Peyer's patch (tissue), 4 donors: ENCODE data around the gene SH3TC2.

Source experiments
- POLR2A ChIP-seq, 2 donors: fragments of 450-650 bp; IDR thresholded peaks; one replicate each; pipeline ENCODE4 v1.5.1; 2017; ENCODE audit warnings: antibody characterized with exemption in 2 of 2, mild to moderate bottlenecking in 2 of 2, moderate library complexity in 2 of 2
- TF ChIP-seq, protein P1 (sequence below), 6 experiments: fragments of 450-650 bp in 4 of 6; fragments of 200-600 bp in 2 of 6; sonication (generic) in 1 of 6; IDR thresholded peaks; one replicate each; pipeline ENCODE4 v1.5.1; 2017 to 2019; ENCODE audit warnings: antibody characterized with exemption in 6 of 6, mild to moderate bottlenecking in 3 of 6, moderate library complexity in 1 of 6

DNA sequence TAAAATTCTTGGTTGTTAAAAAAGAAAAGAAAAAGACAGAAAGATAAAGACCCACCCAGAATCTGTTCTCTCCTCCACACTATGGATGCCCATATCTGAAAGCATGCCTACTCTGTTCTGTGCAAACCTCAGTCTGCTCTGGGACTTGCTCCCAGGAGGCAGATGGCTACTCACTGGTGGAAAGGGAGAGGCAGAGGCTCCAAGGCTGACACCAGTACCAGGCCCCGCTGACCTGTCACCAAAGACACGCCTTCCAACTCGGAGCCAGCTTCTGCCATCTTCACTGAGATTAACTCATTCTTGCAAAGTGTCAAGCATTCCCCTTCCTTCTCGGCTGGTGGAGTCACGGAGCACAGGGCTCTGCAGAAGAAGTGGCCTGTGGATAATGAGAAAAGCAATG, 21.6 kb downstream of the SH3TC2 start:
- TF ChIP-seq, protein P1, sequence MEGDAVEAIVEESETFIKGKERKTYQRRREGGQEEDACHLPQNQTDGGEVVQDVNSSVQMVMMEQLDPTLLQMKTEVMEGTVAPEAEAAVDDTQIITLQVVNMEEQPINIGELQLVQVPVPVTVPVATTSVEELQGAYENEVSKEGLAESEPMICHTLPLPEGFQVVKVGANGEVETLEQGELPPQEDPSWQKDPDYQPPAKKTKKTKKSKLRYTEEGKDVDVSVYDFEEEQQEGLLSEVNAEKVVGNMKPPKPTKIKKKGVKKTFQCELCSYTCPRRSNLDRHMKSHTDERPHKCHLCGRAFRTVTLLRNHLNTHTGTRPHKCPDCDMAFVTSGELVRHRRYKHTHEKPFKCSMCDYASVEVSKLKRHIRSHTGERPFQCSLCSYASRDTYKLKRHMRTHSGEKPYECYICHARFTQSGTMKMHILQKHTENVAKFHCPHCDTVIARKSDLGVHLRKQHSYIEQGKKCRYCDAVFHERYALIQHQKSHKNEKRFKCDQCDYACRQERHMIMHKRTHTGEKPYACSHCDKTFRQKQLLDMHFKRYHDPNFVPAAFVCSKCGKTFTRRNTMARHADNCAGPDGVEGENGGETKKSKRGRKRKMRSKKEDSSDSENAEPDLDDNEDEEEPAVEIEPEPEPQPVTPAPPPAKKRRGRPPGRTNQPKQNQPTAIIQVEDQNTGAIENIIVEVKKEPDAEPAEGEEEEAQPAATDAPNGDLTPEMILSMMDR (IDR thresholded peaks at IDR 0.05): no peak
- no peak for TF ChIP-seq POLR2A (IDR thresholded peaks at IDR 0.05)
